Glutamatergic neuron (in vitro differentiated cells): ENCODE results near the gene GLYR1. TPM values are rescaled to one million over a fixed set of nuclear protein-coding genes. Genes with fewer than 3 reads are reported as not detected.
A peak's percentile ranks its signal among the peaks of the same experiment; 100 is the strongest.

ENCODE experiments used
- DNase-seq: peaks from one replicate; pipeline ENCODE4 v3.0.0; 2022
- H3K27ac Mint-ChIP-seq: one replicate; pipeline ENCODE4 v1.8.0; 2020; ENCODE audit warnings: mild to moderate bottlenecking, mixed read lengths, inconsistent platforms; ENCODE audit not compliant: unreplicated experiment
- H3K27me3 Mint-ChIP-seq: one replicate; pipeline ENCODE4 v1.8.0; 2020; ENCODE audit warnings: mild to moderate bottlenecking, moderate library complexity, mixed read lengths, inconsistent platforms; ENCODE audit not compliant: unreplicated experiment
- H3K36me3 Mint-ChIP-seq: one replicate; pipeline ENCODE4 v1.8.0; 2020; ENCODE audit warnings: mild to moderate bottlenecking, mixed read lengths, inconsistent platforms; ENCODE audit not compliant: unreplicated experiment
- H3K4me1 Mint-ChIP-seq: one replicate; pipeline ENCODE4 v1.8.0; 2020; ENCODE audit warnings: mild to moderate bottlenecking, low read depth, mixed read lengths, inconsistent platforms; ENCODE audit not compliant: unreplicated experiment
- H3K4me3 Mint-ChIP-seq: one replicate; pipeline ENCODE4 v1.8.0; 2020; ENCODE audit warnings: mild to moderate bottlenecking, mixed read lengths, inconsistent platforms; ENCODE audit not compliant: unreplicated experiment
- H3K9me3 Mint-ChIP-seq: one replicate; pipeline ENCODE4 v1.8.0; 2020; ENCODE audit warnings: mild to moderate bottlenecking, moderate library complexity, mixed read lengths, inconsistent platforms; ENCODE audit not compliant: unreplicated experiment
- total RNA-seq: library from RNA; stranded (reverse); fragmentation: NEBNext Ultra II Directional; extraction: Animal tissue kit (Norgen Biotek cat#: 25700); gene quantifications from one replicate; pipeline ENCODE4 v1.2.1, GENCODE V29; 2021; ENCODE audit not compliant: unreplicated experiment
- TF ChIP-seq, protein P1 (sequence below): fragments of 200-600 bp; sonication (generic); IDR thresholded peaks from one replicate; pipeline ENCODE4 v1.5.0; 2021; ENCODE audit not compliant: partially characterized antibody, unreplicated experiment

Gene GLYR1
- total RNA-seq, 1 donor from 2014 or later, result 133 TPM

DNA sequence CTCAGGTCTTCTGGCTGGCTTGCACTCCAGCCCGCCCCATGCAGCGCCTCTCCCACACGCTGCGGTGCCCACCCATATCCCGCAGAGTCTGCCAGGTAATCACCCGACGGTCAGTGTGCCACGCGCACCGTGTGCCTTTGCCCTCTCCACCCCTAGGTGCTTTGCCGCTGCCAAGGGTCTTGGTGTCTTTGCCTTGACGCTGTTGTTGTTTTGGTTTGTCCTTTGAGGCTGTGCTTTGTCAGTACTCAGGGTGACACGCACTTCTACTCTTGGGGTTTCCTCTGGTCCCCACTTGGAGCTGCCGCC, 30.2 kb upstream of the GLYR1 start:
- Mint-ChIP-seq H3K27me3 (peaks cover 6% of the 10 kb centered on the region), H3K36me3 (peaks cover 8% of the 10 kb centered on the region), H3K9me3 (no peaks in the 10 kb centered on the region), H3K4me1 (peaks cover 2% of the 10 kb centered on the region), H3K4me3 (no peak overlapping the region), H3K27ac (no peak overlapping the region)
- no peak for DNase-seq
- TF ChIP-seq, protein P1, sequence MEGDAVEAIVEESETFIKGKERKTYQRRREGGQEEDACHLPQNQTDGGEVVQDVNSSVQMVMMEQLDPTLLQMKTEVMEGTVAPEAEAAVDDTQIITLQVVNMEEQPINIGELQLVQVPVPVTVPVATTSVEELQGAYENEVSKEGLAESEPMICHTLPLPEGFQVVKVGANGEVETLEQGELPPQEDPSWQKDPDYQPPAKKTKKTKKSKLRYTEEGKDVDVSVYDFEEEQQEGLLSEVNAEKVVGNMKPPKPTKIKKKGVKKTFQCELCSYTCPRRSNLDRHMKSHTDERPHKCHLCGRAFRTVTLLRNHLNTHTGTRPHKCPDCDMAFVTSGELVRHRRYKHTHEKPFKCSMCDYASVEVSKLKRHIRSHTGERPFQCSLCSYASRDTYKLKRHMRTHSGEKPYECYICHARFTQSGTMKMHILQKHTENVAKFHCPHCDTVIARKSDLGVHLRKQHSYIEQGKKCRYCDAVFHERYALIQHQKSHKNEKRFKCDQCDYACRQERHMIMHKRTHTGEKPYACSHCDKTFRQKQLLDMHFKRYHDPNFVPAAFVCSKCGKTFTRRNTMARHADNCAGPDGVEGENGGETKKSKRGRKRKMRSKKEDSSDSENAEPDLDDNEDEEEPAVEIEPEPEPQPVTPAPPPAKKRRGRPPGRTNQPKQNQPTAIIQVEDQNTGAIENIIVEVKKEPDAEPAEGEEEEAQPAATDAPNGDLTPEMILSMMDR, result no peak

DNA sequence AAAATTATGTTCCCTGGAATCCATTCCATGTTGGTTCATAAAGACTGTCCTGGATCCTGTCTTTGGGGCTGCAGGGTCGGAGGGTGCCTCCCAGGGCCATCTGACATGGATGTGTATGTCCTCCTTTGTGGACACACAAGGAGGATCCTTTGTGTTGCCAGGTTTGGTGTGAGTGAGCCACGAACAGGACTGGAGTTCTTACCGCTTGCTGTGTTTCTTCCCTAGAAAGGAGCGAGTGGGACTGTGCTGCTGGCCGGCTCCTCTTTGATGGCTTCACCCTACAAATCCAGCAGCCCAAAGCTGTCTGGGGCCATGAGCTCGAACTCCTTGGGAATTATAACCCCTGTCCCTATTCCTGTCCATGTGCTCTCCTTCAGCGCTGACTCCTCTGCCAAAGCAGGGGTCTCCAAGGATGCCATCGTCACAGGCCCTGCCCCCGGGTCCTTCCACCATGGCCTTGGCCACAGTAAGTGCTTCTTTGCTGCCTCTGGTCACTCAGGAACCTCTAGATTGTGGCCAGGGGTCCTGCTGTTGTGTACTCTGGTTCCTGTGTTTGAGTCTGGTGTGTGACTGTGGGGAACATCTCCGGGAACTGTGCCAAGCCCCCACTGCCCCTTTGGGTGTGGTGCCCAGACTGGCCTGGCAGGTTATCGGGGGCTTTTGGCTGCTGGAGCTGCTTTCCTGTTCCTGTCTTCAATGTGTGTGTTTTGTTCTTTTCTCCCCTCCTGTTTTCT, 29.7 kb upstream of the GLYR1 start:
- Mint-ChIP-seq H3K9me3 (no peaks in the 10 kb centered on the region), H3K27ac (no peak overlapping the region), H3K36me3 (peaks cover 8% of the 10 kb centered on the region), H3K4me1 (peaks cover under 1% of the 10 kb centered on the region), H3K4me3 (no peak overlapping the region), H3K27me3 (peaks cover 6% of the 10 kb centered on the region)
- no peak for DNase-seq
- TF ChIP-seq, protein P1, result no peak

DNA sequence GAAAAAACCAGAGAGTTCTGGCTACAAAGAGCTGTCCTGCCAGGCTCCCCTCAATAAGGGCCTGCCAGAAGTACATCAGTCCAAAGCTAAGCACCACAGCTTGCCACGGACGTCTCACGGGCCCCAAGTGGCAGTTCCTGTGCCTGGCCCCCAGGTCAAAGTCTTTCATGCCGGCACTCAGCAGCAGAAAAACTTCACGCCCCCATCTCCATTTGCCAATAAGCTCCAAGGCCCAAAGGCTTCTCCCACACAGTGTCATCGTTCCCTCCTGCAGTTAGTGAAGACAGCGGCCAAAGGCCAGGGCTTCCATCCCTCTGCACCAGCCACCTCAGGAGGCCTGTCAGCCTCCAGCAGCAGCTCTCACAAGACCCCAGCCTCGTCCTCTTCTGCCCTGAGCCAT, 27.6 kb upstream of the GLYR1 start:
- Mint-ChIP-seq H3K4me3 (no peak overlapping the region), H3K27ac (peak overlapping the region; percentile 55), H3K9me3 (no peaks in the 10 kb centered on the region), H3K27me3 (peaks cover 6% of the 10 kb centered on the region), H3K36me3 (peaks cover 8% of the 10 kb centered on the region), H3K4me1 (no peaks in the 10 kb centered on the region)
- no peak for DNase-seq
- TF ChIP-seq, protein P1, result no peak

DNA sequence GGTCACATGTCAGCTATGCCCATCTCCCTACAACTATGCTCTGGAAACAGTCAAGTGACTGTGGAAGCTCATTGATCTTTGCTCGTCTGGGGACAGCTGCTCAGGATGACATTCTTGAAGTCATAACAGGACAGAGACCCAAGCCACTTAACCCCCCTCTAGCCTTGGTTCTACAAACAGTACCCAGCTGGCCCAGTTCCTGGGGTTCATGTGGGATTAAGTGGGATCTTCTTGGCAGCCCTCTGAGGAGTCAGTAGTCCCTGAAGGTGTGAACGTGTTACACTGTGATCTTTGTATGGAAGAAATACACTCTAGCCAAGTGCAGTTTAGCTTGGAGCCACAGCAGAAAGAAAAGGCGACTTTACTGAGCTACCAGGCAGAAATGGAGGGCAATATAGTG, 26.0 kb upstream of the GLYR1 start:
- DNase-seq, result no peak
- peaks cover 5% of the 10 kb centered on the region for H3K9me3 Mint-ChIP-seq
- peaks cover 5% of the 10 kb centered on the region for H3K4me1 Mint-ChIP-seq
- TF ChIP-seq, protein P1, result no peak
- peaks cover 8% of the 10 kb centered on the region for H3K36me3 Mint-ChIP-seq
- H3K4me3 Mint-ChIP-seq, result no peak overlapping the region
- H3K27ac Mint-ChIP-seq, result no peak overlapping the region
- H3K27me3 Mint-ChIP-seq, result peaks cover 7% of the 10 kb centered on the region

DNA sequence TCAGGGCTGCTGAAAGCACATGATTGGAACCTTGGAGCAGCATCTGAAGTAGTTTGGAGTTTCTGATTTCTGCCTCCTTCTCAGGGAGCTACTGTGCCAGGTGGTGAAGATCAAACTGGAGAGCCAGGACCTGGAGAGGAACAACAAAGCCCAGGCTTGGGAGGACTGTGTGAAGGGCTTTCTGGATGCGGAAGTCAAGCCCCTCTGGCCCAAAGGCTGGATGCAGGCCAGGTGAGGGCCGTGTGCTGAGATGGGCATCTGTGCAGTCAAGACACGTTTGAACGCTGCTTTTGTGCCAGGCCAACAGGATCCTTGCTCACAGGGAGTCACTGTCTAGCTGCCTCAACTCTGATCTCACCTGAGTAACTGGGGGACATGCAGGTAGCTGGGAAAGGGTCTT, 24.0 kb upstream of the GLYR1 start:
- TF ChIP-seq, protein P1, result no peak
- H3K27me3 Mint-ChIP-seq, result peaks cover 3% of the 10 kb centered on the region
- H3K27ac Mint-ChIP-seq, result no peak overlapping the region
- H3K4me3 Mint-ChIP-seq, result no peak overlapping the region
- no peak for DNase-seq
- H3K9me3 Mint-ChIP-seq, result peaks cover 8% of the 10 kb centered on the region
- peaks cover 4% of the 10 kb centered on the region for H3K36me3 Mint-ChIP-seq
- H3K4me1 Mint-ChIP-seq, result peaks cover 11% of the 10 kb centered on the region
